Epidermal melanocyte (primary cell): Measurements from ENCODE around the gene ZNF554.
"Not testable (repeated sequence)": the region's sequence is repeated elsewhere in the genome, so short reads cannot be mapped to it uniquely, and the experiment has no call there.

Experiments
- DNase-seq: peaks from one replicate; pipeline ENCODE4 v3.0.0; 2011; ENCODE audit warnings: low spot score; ENCODE audit not compliant: insufficient read length

Gene ZNF554

DNA sequence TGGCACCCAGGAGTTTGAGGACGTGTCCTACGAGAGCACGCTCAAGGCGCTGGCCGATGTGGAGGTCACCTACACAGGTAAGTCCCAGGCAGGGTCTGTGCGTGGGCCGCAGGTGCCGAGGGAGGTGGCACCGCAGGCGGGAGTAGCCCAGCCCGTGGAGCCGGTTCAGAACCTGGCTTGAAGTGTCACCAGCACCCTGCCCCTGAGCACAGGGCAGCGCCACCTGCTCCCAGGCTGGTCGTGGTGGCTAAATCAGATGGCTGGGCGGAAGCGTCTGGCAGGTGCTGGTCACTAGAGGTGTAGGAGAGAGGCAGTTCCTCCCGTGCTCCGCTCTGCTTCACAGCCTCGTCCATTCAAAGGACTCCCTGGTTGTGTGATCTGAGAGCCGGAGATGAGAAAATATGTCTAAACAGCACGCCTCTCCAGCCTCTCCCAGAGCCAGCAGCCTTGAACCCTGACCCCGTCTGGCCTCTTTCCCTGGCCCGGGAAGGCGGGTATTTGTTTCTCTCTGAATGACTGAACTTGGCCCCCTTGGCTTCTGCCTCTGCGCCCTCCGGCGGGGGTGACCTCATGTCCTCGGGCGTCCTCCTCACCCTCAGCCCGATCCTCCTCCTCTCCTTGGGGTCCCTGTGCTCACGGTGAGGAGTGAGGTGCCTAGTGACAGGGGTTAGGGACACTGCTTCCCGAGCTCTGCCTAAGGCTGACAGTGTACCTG lies 29.0 kb upstream of the ZNF554 start:
- no peak for DNase-seq

DNA sequence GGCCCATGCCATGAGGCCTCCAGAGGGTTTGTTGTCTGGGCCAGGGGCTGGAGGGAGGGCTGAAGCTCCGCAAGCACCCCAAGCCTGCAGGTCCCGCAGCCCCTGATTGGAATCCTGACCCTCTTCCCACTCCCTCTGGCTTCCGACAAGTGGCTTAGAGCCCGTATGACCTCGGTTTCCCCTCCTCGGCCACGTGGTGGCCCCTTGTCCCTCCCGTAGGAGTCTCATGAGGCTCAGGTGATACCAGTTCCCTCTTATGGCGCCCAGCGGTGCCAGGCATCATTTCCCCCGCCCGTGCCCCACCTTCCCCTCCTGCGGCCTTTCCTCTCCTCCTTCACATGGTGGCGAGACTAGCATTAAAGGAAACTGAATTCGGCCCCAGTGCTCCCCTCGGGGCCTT lies 28.2 kb upstream of the ZNF554 start:
- no peak for DNase-seq

DNA sequence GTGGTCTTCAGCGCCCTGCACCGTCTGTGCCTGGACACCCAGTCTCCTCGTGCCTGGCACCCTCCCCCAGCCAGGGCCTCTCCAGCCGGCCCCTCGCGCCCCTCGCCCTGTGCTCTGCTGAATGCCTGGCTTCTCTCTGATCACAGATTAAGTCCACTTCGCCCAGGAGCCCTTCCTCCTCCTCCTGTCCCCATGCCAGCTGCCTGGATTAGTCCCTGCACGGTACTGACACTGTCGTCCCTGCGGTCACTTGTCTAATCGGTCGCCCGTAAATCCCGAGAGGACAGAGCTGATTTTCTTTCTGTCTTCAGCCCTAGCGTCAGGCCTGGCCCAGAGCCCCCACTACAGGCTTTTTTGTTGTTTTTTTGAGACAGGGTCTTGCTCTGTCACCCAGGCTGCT lies 27.8 kb upstream of the ZNF554 start:
- DNase-seq, result no peak

DNA sequence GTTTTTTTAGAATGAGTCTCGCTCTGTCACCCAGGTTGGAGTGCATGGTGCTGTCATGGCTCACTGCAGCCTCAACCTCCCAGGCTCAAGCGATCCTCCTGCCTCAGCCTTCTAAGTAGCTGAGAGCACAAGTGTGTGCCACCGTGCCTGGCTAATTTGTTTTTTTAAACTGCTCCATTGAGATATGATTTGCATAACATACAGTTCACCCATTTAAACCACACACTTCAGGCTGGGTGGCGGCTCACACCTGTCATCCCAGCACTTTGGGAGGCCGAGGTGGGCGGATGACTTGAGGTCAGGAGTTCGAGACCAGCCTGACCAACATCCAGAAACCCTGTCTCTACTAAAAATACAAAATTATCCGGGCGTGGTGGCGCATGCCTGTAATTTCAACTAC lies 27.0 kb upstream of the ZNF554 start:
- DNase-seq, result not testable (repeated sequence)

DNA sequence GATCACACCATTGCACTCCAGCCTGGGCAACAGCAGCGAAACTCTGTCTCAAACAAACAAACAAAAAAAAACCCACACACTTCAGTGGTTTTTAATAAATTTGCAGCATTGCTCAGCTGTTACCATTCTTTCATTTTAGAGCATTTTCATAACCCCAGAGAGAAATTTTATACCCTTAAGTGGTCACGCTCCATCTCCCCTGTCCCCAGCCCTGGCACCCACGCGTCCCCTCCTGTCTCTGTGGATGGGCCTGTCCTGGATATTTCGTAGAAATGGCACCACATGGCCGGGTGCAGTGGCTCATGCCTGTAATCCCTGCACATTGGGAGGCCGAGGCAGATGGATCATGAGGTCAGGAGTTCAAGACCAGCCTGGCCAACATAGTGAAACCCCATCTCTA lies 26.5 kb upstream of the ZNF554 start:
- DNase-seq, result no peak

DNA sequence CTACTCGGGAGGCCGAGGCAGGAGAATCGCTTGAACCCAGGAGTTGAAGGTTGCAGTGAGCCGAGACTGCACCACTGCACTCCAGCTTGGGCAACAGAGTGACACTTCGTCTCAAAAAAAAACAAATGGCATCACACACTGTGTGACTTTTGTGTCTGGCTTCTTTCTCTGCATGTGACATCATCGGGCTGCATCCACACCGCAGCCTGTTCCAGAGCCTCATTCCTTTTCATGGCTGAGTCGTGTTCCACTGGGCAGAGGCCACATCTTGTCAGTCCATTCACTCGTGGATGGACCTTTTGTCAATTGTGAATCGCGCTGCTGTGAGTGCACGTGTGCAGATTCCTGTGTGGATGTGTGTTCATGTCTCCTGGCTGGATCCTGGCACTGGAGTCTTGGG lies 26.1 kb upstream of the ZNF554 start:
- DNase-seq, result no peak

DNA sequence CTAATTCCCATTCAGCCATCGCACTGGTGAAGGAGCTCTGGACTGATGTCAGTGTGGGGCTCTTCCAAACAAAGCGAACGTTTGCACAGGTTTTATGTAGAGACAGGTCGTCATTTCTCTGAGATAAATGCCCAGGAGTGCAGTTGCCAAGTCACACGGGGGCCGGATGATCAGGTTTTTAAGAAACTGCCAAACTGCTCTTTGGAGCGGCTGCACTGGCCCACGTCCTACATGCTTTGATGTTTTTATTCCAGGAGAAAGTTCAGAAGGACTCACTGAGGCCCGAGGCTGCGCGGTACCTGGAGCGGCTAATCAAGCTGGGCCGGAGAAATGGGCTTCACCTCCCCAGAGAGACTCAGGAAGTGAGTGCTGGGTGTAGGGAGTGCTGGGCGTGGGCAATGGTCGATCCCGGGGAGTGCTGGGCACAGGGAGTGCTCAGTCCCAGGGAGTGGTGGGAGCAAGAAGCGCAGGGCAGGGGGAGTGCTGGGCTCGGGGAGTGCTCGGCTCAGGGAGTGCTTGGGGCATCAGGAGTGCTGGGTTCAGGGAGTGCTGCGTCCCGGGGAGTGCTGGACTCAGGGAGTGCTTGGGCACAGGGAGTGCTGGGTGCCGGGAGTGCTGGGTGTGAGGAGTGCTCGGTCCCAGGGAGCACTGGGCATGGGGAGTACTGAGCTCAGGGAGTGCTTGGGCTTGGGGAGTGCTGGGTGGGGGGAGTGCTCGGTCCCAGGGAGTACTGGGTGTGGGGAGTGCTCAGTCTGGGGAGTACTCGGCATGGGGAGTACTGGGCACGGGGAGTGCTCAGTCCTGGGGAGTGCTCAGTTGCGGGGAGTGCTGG lies 23.6 kb upstream of the ZNF554 start:
- DNase-seq, result no peak

DNA sequence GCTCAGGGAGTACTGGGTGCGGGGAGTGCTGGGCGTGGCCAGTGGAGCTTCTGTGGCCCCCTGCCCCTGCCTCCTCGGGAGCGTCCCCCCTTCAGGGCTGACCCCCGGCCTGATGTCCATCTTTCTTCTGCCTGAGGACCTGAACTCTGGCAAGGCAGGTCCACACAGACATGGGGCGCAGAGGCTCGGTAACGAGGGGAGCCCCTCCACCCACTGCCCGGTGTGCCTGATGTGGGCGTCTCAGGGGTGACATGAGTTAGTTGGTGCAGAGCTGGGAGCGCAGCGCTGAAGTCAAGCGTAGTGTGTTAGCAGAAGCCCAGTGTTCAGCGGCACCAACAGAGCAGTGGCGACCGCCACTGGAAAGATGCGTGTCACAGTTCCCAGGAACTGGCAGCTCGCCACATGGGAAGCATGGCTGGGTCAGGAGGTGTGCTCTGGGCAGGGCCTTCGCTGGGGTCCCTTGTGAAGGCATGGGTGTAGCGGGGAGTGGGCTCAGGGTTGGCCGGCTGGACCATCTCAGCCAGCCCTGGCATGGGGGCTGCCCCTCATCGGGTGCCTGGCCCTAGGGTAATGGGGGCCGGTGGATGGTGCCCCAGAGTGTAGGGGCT lies 22.9 kb upstream of the ZNF554 start:
- no peak for DNase-seq

DNA sequence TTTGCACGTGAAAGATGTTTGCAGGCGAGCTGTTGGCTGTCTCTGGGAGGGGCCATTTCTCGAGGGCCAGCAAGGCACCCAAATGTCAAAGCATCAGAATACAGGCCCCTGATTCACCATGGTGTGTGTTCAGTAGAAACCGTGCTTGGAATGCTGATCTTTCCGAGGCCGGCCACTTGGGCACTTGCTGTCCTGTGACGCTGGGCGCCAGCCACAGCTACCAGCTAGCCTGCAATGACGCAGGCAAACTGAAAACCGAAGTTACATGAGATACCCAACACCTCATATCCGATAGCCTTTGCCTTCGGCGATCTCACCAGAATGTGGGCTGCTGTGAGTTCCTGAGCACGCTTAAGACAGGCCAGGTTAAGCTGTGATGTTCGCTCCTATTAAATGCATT lies 22.4 kb upstream of the ZNF554 start:
- no peak for DNase-seq

DNA sequence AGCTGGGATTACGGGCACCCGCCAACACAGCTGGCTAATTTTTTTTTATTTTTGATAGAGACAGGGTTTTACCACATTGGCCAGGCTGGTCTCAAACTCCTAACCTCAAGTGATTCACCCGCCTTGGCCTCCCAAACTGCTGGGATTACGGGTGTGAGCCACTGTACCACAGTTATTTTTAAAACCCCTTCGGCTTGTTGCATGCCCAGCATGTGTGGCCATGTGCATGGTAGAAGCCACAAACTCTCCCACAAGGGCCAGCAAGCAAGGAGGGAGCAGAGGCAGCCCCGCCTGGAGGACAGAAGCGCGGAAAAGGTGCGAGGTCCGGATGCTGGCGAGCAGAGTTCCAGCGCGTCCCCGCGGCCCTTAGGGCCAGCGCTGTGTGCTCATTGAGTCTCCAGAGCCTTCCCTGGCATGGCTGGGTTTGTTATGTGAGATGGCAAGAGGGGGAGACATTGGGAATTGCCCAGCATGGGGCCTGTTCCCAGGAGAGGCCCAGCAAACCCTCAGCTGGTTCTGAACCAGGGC lies 21.4 kb upstream of the ZNF554 start:
- DNase-seq, result no peak

DNA sequence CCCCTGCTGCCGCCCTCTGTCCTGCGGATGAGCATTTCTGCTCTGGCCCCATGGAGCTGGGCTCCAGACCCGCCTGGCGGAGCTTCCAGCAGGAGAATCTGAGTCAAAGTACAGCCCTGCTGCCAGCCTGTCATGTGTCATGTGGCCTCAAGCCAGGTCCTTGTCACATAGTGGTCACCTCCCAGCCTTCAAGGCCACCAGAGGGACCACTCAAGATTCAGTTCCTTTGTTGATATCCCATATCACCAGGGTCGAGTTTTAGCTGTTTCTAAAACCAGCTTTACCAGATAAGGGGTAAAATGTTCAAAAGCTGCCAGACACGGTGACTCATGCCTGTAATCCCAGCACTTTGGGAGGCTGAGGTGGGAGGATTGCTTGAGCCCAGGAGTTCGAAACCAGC lies 20.9 kb upstream of the ZNF554 start:
- DNase-seq, result no peak

DNA sequence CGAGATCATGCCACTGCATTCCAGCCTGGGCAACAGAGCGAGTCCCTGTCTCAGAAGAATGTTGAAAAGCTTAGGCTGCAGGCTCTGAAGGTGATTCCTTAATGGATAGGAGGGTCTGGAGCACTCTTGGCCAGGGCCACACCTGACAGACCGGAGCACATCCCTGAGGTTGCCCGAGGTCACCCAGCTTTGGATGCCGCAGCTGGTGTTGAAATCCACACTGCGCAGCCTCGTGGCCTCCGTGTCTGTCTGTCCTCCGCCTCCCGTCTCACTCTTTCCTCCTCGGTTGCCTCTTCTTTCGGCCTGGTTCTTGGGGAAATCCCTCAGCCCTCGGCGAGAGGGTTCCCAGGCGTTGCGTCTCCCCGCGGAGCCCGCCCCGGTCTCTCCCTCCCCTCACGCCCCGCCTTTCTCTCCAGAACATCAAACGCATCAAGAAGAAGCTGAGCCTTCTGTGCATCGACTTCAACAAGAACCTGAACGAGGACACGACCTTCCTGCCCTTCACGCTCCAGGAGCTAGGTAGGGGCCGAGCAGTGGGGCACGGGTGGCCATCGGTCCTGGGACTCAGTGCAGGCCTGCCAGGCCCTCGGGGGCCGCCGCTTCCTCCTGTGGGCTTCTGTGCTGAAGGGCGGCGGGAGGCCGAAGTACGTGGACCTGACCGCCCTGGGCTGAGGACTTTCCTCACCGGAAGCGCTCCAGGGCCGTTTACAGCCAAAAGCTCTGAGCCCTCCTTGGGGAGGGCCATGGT lies 20.2 kb upstream of the ZNF554 start:
- DNase-seq, result no peak

DNA sequence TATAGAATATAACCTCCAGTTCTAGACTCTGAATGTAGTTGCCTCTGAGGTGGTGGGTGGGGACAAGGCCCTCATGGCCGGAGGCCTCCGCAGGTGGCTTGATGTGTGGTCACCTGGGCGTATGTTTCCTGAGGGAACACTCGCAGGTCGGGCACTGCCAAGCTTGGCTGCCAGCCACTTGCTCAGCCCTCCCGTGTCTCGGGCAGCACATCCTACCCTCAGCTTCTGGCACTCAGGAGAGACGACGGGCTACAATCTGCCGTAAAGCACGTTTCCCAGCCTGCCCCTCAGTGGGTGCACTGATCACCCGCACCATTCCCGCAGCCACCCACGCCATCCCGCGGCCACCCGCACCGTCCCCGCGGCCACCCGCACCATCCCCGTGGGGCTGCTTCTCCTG lies 19.2 kb upstream of the ZNF554 start:
- no peak for DNase-seq

DNA sequence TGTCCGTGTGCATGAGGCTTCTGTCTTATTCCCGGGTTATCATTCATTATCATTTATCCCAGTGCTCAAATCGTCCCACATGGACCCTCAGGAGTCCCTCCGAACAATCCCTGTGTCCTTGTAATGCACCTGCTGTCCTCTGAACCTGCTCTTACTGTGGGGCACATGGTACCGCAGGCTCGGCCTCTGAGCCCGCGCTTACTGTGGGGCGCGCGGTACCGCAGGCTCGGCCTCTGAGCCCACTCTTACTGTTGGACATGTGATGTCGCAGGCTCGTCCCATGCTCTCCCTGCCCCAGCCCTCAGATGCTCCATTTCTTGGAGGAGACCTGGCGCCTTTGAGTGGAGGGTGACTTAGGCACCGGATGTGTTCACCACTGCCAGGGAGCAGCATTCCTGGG lies 16.8 kb upstream of the ZNF554 start:
- no peak for DNase-seq

DNA sequence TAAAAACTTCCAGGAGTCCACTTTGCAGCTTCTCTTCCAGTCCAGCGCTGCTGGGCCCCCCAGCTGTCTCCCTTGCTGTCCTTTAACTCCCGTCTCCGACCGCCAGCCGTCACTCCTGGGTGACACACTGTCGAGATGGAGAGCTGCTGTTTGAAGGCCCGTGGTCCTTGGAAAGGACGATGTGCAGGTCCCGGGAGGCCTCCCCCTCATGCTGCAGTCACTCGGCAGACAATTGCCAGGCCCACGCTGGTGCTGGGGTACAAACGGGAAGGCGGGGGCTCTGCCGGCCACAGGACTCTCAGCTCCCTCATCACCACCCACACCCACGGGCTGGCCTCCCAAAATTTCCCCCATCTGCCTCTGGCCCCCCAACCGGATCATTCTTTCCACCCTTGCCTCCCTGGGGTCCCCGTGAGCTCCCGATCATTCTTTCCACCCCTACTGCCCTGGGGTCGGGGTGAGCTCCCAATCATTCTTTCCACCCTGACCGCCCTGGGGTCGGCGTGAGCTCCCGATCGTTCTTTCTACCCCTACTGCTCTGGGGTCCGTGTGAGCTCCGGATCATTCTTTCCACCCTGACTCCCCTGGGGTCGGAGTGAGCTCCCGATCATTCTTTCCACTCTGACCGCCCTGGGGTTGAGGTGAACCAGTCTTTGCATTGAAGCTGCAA lies 16.0 kb upstream of the ZNF554 start:
- DNase-seq, result no peak

DNA sequence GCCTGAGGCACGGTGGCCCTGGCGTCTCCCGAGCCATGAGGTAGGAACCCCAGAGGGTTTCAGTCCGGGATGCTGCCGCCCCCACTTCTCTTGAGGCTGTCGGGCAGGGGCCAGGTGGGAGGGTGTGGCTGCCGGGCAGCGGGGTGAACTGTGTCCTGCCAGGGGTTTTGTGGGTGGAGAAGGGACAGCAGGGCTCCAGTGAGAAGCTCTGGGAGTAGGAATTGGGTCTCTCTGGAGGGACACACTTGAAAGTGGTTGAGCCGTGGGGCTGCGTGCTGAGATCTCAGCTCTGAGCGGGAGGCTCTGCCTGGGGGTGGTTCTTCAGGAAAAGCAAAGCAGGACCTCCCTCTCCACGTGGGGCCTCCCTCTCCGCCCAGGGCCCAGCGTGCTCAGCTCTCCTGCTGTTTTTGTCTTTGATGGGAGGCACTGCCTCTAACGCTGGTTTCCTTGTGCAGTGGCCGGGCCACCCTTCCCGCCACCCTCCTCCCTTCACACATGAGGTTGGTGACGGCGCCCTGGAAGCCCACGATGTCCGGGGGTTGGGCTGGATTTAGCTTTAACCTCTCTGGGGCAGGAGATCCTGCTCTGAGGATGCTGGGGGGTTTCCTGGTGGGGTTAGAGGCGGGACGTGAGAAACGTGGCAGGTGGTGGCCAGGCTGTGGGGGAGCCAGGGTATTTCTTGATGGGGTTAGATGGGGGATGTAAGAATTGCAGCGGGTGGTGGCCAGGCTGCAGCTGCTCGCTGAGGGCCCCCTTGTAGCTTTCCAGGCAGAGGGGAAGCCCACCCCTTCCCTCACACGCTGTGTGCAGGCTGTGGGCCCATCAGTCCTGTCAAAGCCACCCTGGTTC lies 15.3 kb upstream of the ZNF554 start:
- no peak for DNase-seq

DNA sequence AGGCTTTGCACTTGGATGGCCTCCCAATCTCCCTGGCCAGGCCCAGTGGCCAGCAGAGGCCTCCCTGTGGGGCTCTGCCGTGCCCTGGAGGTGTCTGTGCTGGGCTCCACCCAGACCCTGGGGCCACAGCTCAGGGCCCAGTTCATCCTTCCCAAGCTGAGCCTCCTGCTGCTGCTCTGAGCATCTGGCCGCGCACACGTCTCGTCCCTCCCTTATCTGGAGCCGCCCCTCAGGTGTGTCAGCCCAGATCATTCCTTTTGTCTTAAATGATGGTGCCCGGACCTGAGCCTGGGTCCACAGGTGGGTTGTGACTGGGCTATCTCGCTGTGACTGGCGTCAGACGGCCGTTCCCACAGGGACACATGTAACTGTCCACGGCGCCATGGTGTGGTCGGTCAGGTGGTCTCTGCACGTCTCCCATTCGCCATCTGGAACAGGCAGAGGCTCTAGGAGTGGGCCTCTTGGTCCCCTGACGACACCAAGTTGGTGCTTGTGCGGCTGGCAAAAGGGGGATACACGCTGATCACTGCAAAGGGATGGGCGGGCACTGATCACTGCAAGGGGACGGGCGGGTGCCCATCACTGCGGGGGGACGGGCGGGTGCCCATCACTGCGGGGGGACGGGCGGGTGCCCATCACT lies 14.3 kb upstream of the ZNF554 start:
- no peak for DNase-seq

DNA sequence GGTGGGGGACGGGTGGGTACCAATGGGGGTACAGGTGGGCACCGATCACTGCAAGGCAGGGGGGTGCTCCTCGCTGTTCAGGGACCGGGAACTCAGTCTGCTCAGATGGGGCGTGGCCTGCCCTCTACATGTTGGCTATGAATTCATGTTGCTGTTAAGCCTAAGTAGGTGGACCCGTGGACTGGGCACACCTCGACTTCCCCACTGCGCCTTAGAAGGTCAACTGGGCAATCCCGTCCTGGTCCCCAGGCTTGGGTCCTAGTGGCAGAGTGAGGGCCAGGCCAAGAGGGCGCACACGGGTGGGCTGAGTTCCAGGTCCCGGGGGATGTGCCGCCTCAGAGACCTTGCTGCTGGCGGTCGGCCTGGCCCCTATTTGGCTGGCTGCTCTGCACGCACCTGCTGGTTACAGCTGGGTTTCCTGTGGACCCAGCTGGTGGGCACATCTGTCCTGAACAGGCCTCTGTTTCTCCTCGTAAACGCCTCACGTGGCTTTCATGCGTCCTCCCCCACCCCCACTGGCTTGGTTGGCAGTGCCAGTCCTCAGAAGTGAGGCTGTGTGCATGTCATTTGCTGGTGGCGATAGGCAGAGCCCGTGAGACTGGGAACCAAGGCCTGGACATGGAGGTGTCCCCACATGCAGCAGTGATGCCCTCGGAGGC lies 13.5 kb upstream of the ZNF554 start:
- DNase-seq, result no peak

DNA sequence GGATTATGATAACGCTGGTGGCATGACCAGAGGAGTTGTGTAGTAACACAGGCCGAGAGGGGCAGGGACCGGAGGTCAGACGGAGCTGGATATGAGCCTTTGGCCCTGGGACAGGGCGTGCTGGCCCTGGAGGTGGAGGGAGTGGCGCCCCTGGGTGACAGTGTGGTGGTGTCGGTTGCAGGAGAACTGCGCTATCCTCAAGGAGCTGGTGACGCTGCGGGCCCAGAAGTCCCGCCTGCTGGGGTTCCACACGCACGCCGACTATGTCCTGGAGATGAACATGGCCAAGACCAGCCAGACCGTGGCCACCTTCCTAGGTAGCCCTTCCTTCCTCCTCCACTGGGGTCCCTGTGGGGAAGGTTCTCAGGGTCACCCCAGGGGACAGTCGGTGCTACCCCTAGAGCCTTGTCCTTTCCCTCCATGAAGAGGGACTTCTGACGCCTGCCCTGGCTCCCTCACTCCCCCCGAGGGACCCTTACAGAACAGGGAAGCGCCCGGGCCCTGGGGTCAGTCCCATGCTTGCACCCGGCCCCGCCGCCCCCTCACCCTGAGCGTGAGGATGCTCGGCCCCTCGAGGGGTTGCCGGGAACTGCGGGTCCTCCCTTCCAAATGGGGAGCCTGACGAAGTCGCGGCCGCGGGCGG lies 12.8 kb upstream of the ZNF554 start:
- no peak for DNase-seq
